Liver (tissue), 9 donors: ENCODE data around the gene GIPR. TPM values are rescaled to one million over a fixed set of nuclear protein-coding genes. Genes with fewer than 3 reads are reported as not detected.

Experiments
- DNase-seq: peaks from one replicate; pipeline ENCODE4 v3.0.0-alpha.2; 2017; ENCODE audit warnings: low spot score
- H3K27ac ChIP-seq, 2 donors: one replicate each; pipeline ENCODE4 v1.7.0; 2013; ENCODE audit warnings: inconsistent platforms in 2 of 2, low read length in 2 of 2, control low read depth in 1 of 2, low read depth in 1 of 2, mild to moderate bottlenecking in 1 of 2
- H3K27me3 ChIP-seq, 4 donors: one replicate each; pipeline versions ENCODE4 v1.6.1 to v1.7.0; 2013; ENCODE audit warnings: low read length in 3 of 4, inconsistent platforms in 1 of 4, mild to moderate bottlenecking in 1 of 4, moderate library complexity in 1 of 4; ENCODE audit not compliant: control insufficient read depth in 4 of 4, insufficient read depth in 4 of 4
- H3K36me3 ChIP-seq, 4 donors: one replicate each; pipeline versions ENCODE4 v1.6.1 to v1.7.0; 2013; ENCODE audit warnings: low read length in 3 of 4, mild to moderate bottlenecking in 3 of 4, low read depth in 1 of 4, moderate library complexity in 1 of 4; ENCODE audit not compliant: control insufficient read depth in 4 of 4, insufficient read depth in 3 of 4
- H3K4me1 ChIP-seq, 4 donors: one replicate each; pipeline versions ENCODE4 v1.6.1 to v1.7.0; 2013; ENCODE audit warnings: low read length in 3 of 4, mild to moderate bottlenecking in 3 of 4, moderate library complexity in 1 of 4; ENCODE audit not compliant: control insufficient read depth in 4 of 4, insufficient read depth in 4 of 4
- H3K4me3 ChIP-seq, 3 donors: one replicate each; pipeline versions ENCODE4 v1.6.1 to v1.7.0; 2013; ENCODE audit warnings: low read length in 3 of 3, control low read depth in 1 of 3, low read depth in 1 of 3, mild to moderate bottlenecking in 1 of 3
- H3K9ac ChIP-seq, 2 donors: one replicate each; pipeline ENCODE4 v1.7.0; 2013; ENCODE audit warnings: low read length in 2 of 2, mild to moderate bottlenecking in 2 of 2, moderate library complexity in 2 of 2, control low read depth in 1 of 2, low read depth in 1 of 2
- H3K9me3 ChIP-seq, 4 donors: one replicate each; pipeline versions ENCODE4 v1.6.1 to v1.7.0; 2013; ENCODE audit warnings: low read length in 3 of 4; ENCODE audit not compliant: control insufficient read depth in 4 of 4
- EGR1 ChIP-seq, 2 donors: IDR thresholded peaks; 2 replicates each; pipeline ENCODE4 v1.6.1; 2016 to 2018; ENCODE audit warnings: antibody characterized with exemption in 2 of 2, low read depth in 2 of 2
- FOXA2 ChIP-seq: IDR thresholded peaks from 2 replicates; pipeline ENCODE4 v1.6.1; 2016; ENCODE audit warnings: antibody characterized with exemption
- HNF4A ChIP-seq, 2 donors: conservative IDR thresholded peaks; 2 replicates each; pipeline ENCODE4 v1.6.1; 2016; ENCODE audit warnings: antibody characterized with exemption in 2 of 2, mild to moderate bottlenecking in 2 of 2
- HNF4G ChIP-seq: IDR thresholded peaks from 2 replicates; pipeline ENCODE4 v1.6.1; 2016; ENCODE audit warnings: antibody characterized with exemption
- NR2F2 ChIP-seq: IDR thresholded peaks from 2 replicates; pipeline ENCODE4 v1.6.1; 2016; ENCODE audit warnings: antibody characterized with exemption
- RXRA ChIP-seq, 2 donors: IDR thresholded peaks; 2 replicates each; pipeline ENCODE4 v1.6.1; 2017 to 2018; ENCODE audit warnings: antibody characterized with exemption in 2 of 2, mild to moderate bottlenecking in 1 of 2
- YY1 ChIP-seq: IDR thresholded peaks from 2 replicates; pipeline ENCODE4 v1.6.1; 2016; ENCODE audit warnings: antibody characterized with exemption, mild to moderate bottlenecking
- WGBS: extraction: QIAGEN DNeasy Blood & Tissue Kit; methylation state at CpG from one replicate; pipeline ENCODE4 v1.1.7; 2013; 5-methylcytosine and 5-hydroxymethylcytosine counted together
- polyA plus RNA-seq, 2 donors: library from polyadenylated mRNA; stranded (reverse) in 1 of 2; unstranded in 1 of 2; fragments of 200-250 nt in 1 of 2; fragments of >200 nt in 1 of 2; fragmentation: Nextera tagmentation in 1 of 2; extraction: Ambion mirVana in 1 of 2; gene quantifications; one replicate each; pipeline versions ENCODE4 v1.2.1 to v1.2.3, GENCODE V29; 2013 to 2015
- total RNA-seq, 2 donors: library from RNA; depleted of rRNA; stranded (reverse); fragments of >200 nt; gene quantifications; one replicate each; pipeline ENCODE4 v1.2.3, GENCODE V29; 2014
- TF ChIP-seq, protein P1 (sequence below): IDR thresholded peaks from 2 replicates; pipeline ENCODE4 v1.6.1; 2016; ENCODE audit warnings: antibody characterized with exemption
- TF ChIP-seq, protein P2 (sequence below): IDR thresholded peaks from 2 replicates; pipeline ENCODE4 v1.6.1; 2016; ENCODE audit warnings: antibody characterized with exemption
- TF ChIP-seq, protein P3 (sequence below): IDR thresholded peaks from 2 replicates; pipeline ENCODE4 v1.6.1; 2016; ENCODE audit warnings: antibody characterized with exemption, mild to moderate bottlenecking
- TF ChIP-seq, protein P4 (sequence below): fragments of 150-350 bp; IDR thresholded peaks from 2 replicates; pipeline ENCODE4 v1.5.1; 2017; ENCODE audit warnings: improper control_type of control experiment, low read depth, low read length; ENCODE audit not compliant: missing input control
- TF ChIP-seq, protein P5 (sequence below): IDR thresholded peaks from 2 replicates; pipeline ENCODE4 v1.6.1; 2016; ENCODE audit warnings: antibody characterized with exemption
- donor health status: healthy.
- donor health status: healthy.
- donor health status: healthy.
- donor health status: healthy.
- donor health status: healthy.

Gene GIPR
- total and polyA plus RNA-seq, 4 donors, result 0.05 to 0.50 (median 0.07) TPM

DNA sequence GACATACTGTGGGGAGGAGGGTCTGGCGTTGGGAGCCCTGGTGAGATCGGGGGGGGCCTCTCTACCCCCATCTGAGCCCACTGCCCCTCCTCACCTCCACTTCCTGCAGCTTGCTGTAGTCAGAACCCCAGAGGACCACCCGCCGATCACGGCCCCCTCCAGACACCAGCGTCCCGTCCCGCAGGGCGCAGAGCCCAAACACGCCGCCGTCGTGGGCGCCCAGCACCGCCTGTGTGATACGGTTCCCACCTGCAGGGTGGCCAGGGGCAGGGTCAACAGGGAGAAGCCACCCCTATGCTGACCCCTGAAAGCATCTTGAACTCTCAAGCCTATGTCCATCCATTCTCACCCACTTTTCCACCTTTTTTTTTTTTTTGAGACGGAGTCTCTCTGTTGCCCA is 46.6 kb upstream of the GIPR start:
- peaks cover 4 to 15% (median 7%) of the 10 kb centered on the region in 4 donors for H3K36me3 ChIP-seq
- H3K9ac ChIP-seq, result no peak overlapping the region
- no peak for TF ChIP-seq RXRA (IDR thresholded peaks at IDR 0.05)
- no peak for TF ChIP-seq NR2F2
- TF ChIP-seq FOXA2, result no peak
- no peak for TF ChIP-seq HNF4G
- no peak for TF ChIP-seq YY1
- TF ChIP-seq HNF4A (conservative IDR thresholded peaks at IDR 0.05), result no peak
- no peak overlapping the region for H3K27ac ChIP-seq
- no peaks in the 10 kb centered on the region for H3K9me3 ChIP-seq
- no peaks in the 10 kb centered on the region for H3K27me3 ChIP-seq
- H3K4me3 ChIP-seq, result no peak overlapping the region
- no peaks in the 10 kb centered on the region for H3K4me1 ChIP-seq
- 96% methylated on average over 17 of the region's 17 CpGs for WGBS
- no peak for DNase-seq

DNA sequence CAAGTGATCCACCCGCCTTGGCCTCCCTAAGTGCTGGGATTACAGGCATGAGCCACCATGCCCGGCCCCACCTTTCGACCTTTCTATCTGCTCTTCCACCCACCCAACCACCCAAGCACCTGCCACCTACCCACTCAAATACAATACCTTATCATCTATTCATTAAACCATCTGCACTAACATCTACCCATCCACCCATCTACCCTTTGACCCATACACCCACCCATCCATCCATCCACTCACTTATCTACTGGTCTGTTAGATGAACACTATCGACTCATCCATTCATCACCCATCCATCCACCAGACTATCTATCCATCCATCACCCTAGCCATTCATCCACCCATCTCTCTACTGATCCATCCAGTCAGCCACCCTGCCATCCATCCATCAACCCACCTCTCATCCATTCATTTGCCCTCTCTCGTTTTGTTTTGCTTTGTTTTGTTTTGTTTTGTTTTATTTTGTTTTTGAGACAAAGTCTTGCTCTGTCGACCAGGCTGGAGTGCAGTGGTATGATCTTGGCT is 46.0 kb upstream of the GIPR start:
- no peaks in the 10 kb centered on the region for H3K4me1 ChIP-seq
- WGBS, result 94% methylated on average over 6 of the region's 6 CpGs
- no peak for DNase-seq
- no peaks in the 10 kb centered on the region for H3K9me3 ChIP-seq
- H3K4me3 ChIP-seq, result no peak overlapping the region
- TF ChIP-seq EGR1 (IDR thresholded peaks at IDR 0.05; ENCODE audit: low read depth in 2 of 2) (no peak), YY1 (no peak), HNF4G (no peak)
- TF ChIP-seq, protein P1, sequence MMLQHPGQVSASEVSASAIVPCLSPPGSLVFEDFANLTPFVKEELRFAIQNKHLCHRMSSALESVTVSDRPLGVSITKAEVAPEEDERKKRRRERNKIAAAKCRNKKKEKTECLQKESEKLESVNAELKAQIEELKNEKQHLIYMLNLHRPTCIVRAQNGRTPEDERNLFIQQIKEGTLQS, result no peak
- TF ChIP-seq, protein P2, sequence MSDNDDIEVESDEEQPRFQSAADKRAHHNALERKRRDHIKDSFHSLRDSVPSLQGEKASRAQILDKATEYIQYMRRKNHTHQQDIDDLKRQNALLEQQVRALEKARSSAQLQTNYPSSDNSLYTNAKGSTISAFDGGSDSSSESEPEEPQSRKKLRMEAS, result no peak
- TF ChIP-seq, protein P3, sequence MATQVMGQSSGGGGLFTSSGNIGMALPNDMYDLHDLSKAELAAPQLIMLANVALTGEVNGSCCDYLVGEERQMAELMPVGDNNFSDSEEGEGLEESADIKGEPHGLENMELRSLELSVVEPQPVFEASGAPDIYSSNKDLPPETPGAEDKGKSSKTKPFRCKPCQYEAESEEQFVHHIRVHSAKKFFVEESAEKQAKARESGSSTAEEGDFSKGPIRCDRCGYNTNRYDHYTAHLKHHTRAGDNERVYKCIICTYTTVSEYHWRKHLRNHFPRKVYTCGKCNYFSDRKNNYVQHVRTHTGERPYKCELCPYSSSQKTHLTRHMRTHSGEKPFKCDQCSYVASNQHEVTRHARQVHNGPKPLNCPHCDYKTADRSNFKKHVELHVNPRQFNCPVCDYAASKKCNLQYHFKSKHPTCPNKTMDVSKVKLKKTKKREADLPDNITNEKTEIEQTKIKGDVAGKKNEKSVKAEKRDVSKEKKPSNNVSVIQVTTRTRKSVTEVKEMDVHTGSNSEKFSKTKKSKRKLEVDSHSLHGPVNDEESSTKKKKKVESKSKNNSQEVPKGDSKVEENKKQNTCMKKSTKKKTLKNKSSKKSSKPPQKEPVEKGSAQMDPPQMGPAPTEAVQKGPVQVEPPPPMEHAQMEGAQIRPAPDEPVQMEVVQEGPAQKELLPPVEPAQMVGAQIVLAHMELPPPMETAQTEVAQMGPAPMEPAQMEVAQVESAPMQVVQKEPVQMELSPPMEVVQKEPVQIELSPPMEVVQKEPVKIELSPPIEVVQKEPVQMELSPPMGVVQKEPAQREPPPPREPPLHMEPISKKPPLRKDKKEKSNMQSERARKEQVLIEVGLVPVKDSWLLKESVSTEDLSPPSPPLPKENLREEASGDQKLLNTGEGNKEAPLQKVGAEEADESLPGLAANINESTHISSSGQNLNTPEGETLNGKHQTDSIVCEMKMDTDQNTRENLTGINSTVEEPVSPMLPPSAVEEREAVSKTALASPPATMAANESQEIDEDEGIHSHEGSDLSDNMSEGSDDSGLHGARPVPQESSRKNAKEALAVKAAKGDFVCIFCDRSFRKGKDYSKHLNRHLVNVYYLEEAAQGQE, result no peak
- TF ChIP-seq, protein P4, sequence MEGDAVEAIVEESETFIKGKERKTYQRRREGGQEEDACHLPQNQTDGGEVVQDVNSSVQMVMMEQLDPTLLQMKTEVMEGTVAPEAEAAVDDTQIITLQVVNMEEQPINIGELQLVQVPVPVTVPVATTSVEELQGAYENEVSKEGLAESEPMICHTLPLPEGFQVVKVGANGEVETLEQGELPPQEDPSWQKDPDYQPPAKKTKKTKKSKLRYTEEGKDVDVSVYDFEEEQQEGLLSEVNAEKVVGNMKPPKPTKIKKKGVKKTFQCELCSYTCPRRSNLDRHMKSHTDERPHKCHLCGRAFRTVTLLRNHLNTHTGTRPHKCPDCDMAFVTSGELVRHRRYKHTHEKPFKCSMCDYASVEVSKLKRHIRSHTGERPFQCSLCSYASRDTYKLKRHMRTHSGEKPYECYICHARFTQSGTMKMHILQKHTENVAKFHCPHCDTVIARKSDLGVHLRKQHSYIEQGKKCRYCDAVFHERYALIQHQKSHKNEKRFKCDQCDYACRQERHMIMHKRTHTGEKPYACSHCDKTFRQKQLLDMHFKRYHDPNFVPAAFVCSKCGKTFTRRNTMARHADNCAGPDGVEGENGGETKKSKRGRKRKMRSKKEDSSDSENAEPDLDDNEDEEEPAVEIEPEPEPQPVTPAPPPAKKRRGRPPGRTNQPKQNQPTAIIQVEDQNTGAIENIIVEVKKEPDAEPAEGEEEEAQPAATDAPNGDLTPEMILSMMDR, result no peak
- TF ChIP-seq, protein P5, sequence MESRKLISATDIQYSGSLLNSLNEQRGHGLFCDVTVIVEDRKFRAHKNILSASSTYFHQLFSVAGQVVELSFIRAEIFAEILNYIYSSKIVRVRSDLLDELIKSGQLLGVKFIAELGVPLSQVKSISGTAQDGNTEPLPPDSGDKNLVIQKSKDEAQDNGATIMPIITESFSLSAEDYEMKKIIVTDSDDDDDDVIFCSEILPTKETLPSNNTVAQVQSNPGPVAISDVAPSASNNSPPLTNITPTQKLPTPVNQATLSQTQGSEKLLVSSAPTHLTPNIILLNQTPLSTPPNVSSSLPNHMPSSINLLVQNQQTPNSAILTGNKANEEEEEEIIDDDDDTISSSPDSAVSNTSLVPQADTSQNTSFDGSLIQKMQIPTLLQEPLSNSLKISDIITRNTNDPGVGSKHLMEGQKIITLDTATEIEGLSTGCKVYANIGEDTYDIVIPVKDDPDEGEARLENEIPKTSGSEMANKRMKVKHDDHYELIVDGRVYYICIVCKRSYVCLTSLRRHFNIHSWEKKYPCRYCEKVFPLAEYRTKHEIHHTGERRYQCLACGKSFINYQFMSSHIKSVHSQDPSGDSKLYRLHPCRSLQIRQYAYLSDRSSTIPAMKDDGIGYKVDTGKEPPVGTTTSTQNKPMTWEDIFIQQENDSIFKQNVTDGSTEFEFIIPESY, result no peak
- no peak overlapping the region for H3K9ac ChIP-seq
- H3K36me3 ChIP-seq, result peaks cover 4 to 15% (median 7%) of the 10 kb centered on the region in 4 donors
- no peaks in the 10 kb centered on the region for H3K27me3 ChIP-seq
- no peak overlapping the region for H3K27ac ChIP-seq
